ENCODE results near the gene LSM14A.
"Not testable (repeated sequence)": the region's sequence is repeated elsewhere in the genome, so short reads cannot be mapped to it uniquely, and the experiment has no call there.

The LSM14A gene

GRCh38 chr19:34193439-34193838, 21.1 kb downstream of the LSM14A start:
- no peak for DNase-seq

- DNase-seq, result no peak
Measured at GRCh38 chr19:34193876-34194275, 21.6 kb downstream of the LSM14A start.

DNA sequence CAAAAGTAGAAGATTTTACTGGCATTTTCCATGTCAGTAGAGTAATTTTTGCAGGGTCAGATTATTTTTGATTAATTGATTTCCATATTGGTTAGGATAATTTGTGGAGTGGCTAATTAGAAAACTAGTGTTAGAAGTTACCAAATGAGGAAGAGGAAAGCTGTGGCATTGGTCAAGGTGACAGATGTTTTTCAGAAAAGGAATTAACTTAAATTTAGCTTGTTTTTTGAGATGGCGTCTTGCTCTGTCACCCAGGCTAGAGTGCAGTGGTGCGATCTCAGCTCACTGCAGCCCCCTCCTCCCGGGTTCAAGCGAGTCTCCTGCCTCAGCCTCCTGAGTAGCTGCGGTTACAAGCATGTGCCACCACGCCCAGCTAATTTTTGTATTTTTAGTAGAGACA, 28.8 kb downstream of the LSM14A start:
- no peak for DNase-seq

DNA sequence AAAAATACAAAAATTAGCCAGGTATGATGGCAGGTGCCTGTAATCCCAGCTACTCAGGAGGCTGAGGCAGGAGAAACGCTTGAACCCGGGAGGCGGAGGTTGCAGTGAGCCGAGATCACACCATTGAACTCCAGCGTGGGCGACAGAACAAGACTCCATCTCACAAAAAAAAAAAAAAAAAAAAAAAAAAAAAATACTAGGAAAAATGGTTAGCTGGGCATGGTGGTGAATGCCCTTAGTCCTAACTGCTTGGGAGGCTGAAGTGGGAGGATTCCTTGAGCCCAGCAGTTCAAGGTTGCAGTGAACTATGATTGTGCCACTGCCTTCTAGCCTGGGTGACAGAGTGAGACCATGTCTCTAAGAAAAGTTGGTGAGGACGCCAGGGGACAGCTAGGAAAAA, 33.0 kb downstream of the LSM14A start:
- not testable (repeated sequence) for DNase-seq

- DNase-seq, result no peak
Measured at GRCh38 chr19:34208291-34208884, 36.1 kb downstream of the LSM14A start.

DNA sequence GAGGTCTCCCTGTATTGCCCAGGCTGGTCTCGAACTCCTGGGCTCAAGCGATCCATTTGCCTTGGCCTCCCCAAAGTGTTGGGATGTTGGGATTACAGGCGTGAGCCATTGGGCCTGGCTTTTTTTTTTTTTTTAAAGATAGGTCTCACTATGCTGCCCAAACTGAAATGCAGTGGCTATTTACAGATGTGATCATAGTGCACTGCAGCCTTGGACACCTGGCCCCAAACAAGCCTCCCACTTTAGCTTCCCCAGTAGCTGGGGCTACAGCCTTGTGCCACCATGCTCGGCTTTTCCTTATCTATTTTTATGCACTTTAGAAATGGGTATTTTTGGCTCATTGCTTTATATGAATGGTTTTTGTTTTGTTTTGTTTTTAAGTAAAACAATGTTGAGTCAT, 37.4 kb downstream of the LSM14A start:
- no peak for DNase-seq

DNA sequence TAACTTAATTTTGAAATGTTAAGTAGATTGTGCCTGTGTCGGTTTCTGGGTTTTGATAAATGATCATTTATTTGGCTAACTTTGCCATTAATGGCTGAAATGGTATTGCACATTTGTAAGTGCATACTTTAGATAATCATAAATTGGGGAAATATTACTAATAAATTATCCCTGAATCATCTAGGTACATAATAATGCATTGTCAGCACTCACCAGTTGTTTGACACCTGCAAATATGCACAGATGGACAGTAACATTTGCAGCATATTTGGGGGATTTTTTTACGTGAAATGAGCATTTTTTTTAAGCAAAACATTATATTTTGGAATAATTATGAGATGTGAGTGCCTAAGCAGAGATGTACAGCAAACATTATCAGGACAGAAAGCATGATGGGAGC, 41.0 kb downstream of the LSM14A start:
- DNase-seq, result no peak

GRCh38 chr19:34214040-34214439, 41.7 kb downstream of the LSM14A start:
- no peak for DNase-seq

DNA sequence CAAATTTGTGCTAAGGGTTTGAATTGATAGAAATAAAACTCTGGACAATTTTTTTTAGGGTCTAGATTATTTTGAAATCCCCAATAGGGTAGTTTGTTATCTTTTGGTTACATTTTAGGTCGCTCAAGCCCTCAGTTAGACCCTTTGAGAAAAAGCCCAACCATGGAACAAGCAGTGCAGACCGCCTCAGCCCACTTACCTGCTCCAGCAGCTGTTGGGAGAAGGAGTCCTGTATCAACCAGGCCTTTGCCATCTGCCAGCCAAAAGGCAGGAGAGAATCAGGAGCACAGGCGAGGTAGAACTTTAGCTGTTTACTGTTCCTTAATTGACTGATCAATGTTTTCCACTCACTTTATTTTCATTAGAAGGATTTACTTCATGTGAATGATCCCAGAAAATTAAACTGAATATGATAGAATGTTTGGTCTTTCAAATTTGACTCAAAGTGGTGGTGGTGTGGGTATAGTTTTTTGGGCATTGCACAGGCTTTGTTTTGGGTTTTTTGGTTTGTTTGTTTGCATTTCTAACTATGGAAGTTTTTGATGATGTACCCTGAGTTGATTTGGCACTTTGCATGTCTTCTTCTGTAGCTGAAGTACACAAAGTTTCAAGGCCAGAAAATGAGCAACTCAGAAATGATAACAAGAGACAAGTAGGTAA, 42.8 kb downstream of the LSM14A start:
- no peak for DNase-seq

- DNase-seq, result no peak
Measured at GRCh38 chr19:34215666-34216038, 43.3 kb downstream of the LSM14A start.

- not testable (repeated sequence) for DNase-seq
Measured at GRCh38 chr19:34216745-34217219, 44.5 kb downstream of the LSM14A start.

- no peak for DNase-seq
Measured at GRCh38 chr19:34217952-34218817, 45.9 kb downstream of the LSM14A start.

- no peak for DNase-seq
Measured at GRCh38 chr19:34218818-34219164, 46.5 kb downstream of the LSM14A start.

- DNase-seq, result no peak
Measured at GRCh38 chr19:34220472-34221063, 48.3 kb downstream of the LSM14A start.

- DNase-seq, result no peak
Measured at GRCh38 chr19:34222386-34222785, 50.1 kb downstream of the LSM14A start.

- DNase-seq, result no peak
Measured at GRCh38 chr19:34224996-34225658, 52.8 kb downstream of the LSM14A start.

DNA sequence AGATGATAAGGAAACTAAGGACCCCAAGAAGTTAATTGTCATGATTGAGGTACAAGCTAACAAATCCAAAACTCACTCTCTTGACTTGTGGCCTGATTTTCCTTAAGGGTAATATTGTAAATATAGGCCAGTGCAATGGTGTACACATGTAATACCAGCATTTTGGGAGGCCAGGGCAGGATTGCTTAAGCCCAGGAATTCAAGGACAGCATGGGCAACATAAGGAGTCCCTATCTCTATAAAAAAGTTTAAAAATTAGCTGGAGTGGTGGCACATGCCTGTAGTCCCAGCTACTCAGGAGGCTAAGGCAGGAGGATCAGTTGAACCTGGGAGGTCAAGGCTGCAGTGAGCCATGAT, 53.3 kb downstream of the LSM14A start:
- DNase-seq, result no peak

- no peak for DNase-seq
Measured at GRCh38 chr19:34226036-34226435, 53.7 kb downstream of the LSM14A start.

- no peak for DNase-seq
Measured at GRCh38 chr19:34228347-34228746, 56.0 kb downstream of the LSM14A start.

- no peak for DNase-seq
Measured at GRCh38 chr19:34228762-34229161, 56.5 kb downstream of the LSM14A start.

DNA sequence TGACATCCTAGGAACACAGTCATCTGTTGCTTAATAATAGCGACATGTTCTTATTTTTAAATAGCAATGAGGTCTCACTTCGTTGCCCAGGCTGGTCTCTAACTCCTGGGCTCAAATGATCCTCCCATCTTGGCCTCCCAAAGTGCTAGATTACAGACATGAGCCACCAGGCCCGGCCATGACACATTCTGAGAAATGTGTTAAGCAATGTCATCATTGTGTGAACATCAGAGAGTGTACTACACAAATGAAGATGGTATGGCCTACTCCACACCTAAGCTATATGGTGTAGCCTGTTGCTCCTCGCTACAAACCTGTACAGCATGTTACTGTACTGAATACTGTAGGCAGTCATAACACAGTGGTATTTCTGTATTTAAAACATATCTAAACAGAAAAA, 57.4 kb downstream of the LSM14A start:
- DNase-seq, result no peak

GRCh38 chr19:34230820-34231219, 58.5 kb downstream of the LSM14A start:
- DNase-seq, result no peak

DNA sequence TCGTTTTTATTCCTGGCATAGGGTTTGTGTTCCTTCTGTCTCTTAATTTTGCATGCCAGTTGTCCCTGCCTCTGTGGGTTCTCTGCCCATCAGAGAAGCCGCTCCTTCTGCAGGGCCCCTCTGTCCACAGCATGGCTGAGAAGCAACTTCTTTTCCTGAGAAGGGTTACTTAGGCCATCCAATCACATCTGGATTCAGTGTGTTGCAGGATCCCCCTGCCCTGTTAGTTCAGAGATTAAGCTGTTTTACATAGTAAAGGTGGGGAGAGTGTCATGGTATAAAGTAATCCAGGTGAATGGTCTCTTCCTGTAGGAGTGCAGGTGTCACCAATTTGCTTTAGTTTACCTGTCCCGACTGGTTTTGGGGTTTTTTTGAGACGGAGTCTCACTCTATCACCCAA, 59.1 kb downstream of the LSM14A start:
- no peak for DNase-seq

Measured in SIG-M5 (cell line).